Right lobe of liver (tissue), 4 donors: Measurements from ENCODE around the gene MYOZ3.

Source experiments
- POLR2A ChIP-seq: fragments of 450-650 bp; IDR thresholded peaks from one replicate; pipeline ENCODE4 v1.6.1; 2017; ENCODE audit warnings: antibody characterized with exemption, mild to moderate bottlenecking
- TF ChIP-seq, protein P1 (sequence below), 4 donors: fragments of 200-600 bp in 3 of 4; fragments of 450-650 bp in 1 of 4; IDR thresholded peaks; one replicate each; pipeline versions ENCODE4 v1.5.1 to v1.8.0; 2016 to 2022; ENCODE audit warnings: antibody characterized with exemption in 4 of 4, mild to moderate bottlenecking in 2 of 4
- donor health status: DM: no; HTN: no; CAD: no.
- donor health status: DM: no; HTN: no; CAD: no.
- donor health status: DM: no; HTN: yes; CAD: no.

DNA sequence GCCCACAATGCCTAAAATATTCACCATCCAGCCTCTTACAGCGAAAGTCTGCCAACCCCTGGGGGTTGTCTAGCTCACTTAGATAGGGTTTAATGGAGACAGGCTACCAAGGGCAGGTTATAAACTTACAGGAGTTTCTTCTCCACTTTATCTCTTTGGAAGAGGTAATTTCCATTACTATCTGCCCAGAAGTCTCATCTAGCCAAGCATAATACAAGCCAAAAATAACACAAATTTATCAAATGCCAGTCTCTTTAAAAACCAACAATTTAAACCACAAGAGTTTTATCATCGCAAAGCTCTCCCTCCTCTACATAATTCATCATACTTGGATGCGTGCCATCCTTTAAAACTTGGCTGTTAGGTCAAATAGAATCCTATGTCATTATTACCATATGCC lies 33.6 kb downstream of the MYOZ3 start:
- no peak for TF ChIP-seq POLR2A
- TF ChIP-seq, protein P1, sequence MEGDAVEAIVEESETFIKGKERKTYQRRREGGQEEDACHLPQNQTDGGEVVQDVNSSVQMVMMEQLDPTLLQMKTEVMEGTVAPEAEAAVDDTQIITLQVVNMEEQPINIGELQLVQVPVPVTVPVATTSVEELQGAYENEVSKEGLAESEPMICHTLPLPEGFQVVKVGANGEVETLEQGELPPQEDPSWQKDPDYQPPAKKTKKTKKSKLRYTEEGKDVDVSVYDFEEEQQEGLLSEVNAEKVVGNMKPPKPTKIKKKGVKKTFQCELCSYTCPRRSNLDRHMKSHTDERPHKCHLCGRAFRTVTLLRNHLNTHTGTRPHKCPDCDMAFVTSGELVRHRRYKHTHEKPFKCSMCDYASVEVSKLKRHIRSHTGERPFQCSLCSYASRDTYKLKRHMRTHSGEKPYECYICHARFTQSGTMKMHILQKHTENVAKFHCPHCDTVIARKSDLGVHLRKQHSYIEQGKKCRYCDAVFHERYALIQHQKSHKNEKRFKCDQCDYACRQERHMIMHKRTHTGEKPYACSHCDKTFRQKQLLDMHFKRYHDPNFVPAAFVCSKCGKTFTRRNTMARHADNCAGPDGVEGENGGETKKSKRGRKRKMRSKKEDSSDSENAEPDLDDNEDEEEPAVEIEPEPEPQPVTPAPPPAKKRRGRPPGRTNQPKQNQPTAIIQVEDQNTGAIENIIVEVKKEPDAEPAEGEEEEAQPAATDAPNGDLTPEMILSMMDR (IDR thresholded peaks at IDR 0.05), result no peak
